ENCODE data around the gene GEMIN4.
A peak's percentile ranks its signal among the peaks of the same experiment; 100 is the strongest.
"Not testable (repeated sequence)": the region's sequence is repeated elsewhere in the genome, so short reads cannot be mapped to it uniquely, and the experiment has no call there.

Gene GEMIN4

DNA sequence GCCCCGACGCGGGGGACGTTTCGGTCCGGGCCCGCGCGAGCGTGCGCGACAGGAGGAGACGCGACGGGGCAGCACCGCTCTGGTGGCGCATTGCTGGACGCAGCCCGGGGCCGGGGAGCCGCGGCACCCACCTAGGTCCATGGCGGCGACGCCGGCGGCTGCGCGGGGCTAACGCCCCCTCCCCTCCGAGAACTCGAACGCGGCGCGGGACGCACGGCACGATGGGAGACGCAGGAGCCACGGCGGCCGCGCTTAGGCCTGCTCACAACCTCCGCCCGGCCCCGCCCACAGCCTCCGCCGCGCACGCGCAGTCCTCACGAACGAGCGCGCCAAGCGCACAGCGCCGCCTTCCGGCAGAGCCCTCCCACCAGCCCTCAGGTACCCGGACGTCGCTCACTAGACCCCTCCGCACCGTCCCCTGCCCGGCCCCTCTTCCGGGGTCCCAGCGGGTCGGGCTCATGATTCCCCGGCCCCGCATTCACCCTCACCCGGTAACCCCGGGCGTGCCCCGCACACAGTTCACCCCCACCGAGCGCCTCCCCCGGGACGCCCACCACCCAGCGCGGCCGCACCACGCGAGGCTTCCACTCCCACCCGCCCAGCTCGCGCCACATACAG, at the start of gene GEMIN4:
Gene GEMIN4, minus strand, starts transcription at position 263 of the 618 bp plus-strand sequence. Its CDS starts 122 bp downstream, at position 141.
- DNase-seq (ENCODE audit: low spot score), result peak; percentile 99

GRCh38 chr17:801660-802059, 49.6 kb upstream of the GEMIN4 start:
- no peak for DNase-seq (ENCODE audit: low spot score)

- DNase-seq (ENCODE audit: low spot score), result no peak
Measured at GRCh38 chr17:800446-801242, 48.6 kb upstream of the GEMIN4 start.

GRCh38 chr17:799261-799660, 47.2 kb upstream of the GEMIN4 start:
- DNase-seq (ENCODE audit: low spot score), result no peak

- no peak for DNase-seq (ENCODE audit: low spot score)
Measured at GRCh38 chr17:798246-798645, 46.2 kb upstream of the GEMIN4 start.

- DNase-seq (ENCODE audit: low spot score), result no peak
Measured at GRCh38 chr17:797236-797840, 45.3 kb upstream of the GEMIN4 start.

- no peak for DNase-seq (ENCODE audit: low spot score)
Measured at GRCh38 chr17:796609-797008, 44.5 kb upstream of the GEMIN4 start.

- DNase-seq (ENCODE audit: low spot score), result no peak
Measured at GRCh38 chr17:795721-796120, 43.7 kb upstream of the GEMIN4 start.

GRCh38 chr17:795276-795675, 43.2 kb upstream of the GEMIN4 start:
- no peak for DNase-seq (ENCODE audit: low spot score)

DNA sequence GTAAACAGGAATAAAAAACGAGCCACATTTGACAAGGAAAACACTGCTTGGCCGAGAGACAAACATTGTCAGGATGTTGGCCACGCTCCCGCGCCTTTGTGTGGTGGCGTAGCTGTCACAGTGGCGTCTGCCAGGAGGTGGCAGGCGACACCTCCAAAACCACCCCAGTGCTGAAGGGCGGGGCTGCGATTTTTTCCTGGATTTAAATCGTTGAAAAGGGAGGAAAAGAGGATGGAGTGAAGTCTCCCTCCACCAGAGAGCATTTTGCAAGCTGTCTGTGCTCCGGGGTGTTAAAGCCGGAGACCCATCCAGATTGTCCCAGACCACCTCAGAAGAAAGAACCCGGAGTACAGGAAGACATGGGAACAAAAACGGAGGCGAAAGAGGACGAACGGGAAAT, 42.8 kb upstream of the GEMIN4 start:
- DNase-seq (ENCODE audit: low spot score), result peak; percentile 88

DNA sequence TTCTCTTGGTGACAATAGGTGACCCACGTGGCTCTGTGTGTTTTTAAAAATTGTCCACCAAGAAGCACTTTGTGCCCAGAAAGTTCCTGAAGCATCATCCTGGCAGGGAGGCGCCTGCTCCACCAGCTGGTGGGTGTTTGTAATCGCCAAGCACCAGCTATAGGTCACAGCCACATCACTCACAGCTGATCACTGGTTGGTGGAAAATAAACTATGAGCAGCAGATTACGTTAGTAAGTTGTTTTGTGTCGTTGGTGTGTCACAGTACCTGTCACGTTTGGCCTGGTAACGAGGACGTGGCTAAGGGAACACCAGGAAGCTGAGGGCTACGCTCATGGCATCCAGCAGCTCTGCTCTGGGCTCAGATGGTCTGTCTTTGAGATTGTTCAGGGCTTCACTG, 40.2 kb upstream of the GEMIN4 start:
- DNase-seq (ENCODE audit: low spot score), result no peak

DNA sequence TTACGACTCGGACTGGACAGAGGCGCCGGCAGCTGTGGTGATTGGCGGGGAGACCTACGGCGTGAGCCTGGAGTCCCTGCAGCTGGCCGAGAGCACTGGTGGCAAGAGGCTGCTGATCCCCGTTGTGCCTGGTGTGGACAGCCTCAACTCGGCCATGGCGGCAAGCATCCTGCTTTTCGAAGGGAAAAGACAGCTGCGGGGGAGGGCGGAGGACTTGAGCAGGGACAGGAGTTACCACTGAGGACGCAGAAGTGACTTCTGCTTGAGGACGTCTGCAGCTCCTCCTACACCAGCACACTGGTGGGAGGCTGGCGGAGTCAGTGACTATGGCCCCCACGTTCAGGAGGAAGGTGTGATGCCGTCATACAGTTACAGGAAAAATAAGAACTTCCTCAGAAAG, 39.8 kb upstream of the GEMIN4 start:
- no peak for DNase-seq (ENCODE audit: low spot score)

DNA sequence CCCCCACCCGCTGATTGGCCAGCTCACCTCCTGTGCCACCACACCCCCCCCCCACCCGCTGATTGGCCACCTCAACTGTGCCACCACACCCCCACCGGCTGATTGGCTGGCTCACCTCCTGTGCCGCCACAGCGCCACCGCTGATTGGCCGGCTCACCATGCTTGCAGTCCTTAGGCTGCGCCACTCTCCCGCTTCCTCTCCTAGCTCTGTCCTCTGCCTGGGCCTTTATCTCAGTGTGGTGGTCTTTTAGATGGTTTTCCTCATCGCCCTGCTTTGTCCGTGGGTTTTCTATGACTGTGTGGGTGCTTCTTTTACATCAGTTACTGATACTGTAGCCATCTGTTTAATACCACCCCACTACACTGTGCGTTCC, 38.8 kb upstream of the GEMIN4 start:
- peak; percentile 6 for DNase-seq (ENCODE audit: low spot score)

GRCh38 chr17:789931-790873, 38.1 kb upstream of the GEMIN4 start:
- DNase-seq (ENCODE audit: low spot score), result peak; percentile 10

GRCh38 chr17:789160-789840, 37.2 kb upstream of the GEMIN4 start:
- no peak for DNase-seq (ENCODE audit: low spot score)

- no peak for DNase-seq (ENCODE audit: low spot score)
Measured at GRCh38 chr17:788551-788950, 36.5 kb upstream of the GEMIN4 start.

DNA sequence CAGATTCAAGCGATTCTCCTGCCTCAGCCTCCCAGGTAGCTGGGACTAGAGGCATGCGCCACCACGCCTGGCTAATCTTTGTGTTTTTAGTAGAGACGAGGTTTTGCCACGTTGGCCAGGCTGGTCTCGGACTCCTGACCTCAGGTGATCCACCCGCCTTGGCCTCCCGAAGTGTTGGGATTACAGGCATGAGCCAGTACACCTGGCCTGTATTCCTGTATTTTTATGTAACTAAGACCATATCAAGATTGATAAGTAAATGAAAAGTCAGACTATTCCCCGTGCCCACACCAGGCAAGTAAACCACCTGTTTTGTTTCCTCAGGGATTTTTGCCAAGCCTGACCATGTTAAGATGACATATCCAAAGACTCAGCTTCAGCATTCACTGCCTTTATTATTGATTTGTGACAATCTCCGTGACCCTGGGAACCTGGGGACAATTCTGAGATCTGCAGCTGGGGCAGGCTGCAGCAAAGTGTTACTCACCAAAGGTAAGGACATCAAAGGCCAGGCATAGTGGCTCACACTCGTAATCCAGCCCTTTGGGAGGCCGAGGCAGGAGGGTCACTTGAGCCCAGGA, 35.7 kb upstream of the GEMIN4 start:
- DNase-seq (ENCODE audit: low spot score), result no peak

DNA sequence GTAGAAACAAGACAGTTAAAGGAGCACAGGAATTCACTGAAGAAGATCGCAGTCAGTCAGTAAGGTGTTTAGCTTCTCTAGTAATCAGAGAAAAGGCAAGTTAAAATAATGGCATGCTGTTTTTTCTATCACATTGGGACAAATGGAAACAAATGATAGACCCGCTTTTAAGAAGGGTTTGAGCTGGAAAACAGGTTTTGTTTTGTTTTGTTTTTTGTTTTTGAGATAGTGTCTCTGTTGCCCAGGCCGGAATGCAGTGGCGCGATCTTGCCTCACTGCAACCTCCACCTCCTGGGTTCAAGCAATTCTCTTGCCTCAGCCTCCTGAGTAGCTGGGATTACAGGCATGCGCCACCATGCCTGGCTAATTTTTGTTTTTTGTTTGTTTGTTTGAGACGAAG, 33.8 kb upstream of the GEMIN4 start:
- DNase-seq (ENCODE audit: low spot score), result not testable (repeated sequence)

GRCh38 chr17:784143-784542, 32.1 kb upstream of the GEMIN4 start:
- DNase-seq (ENCODE audit: low spot score), result peak; percentile 22

DNA sequence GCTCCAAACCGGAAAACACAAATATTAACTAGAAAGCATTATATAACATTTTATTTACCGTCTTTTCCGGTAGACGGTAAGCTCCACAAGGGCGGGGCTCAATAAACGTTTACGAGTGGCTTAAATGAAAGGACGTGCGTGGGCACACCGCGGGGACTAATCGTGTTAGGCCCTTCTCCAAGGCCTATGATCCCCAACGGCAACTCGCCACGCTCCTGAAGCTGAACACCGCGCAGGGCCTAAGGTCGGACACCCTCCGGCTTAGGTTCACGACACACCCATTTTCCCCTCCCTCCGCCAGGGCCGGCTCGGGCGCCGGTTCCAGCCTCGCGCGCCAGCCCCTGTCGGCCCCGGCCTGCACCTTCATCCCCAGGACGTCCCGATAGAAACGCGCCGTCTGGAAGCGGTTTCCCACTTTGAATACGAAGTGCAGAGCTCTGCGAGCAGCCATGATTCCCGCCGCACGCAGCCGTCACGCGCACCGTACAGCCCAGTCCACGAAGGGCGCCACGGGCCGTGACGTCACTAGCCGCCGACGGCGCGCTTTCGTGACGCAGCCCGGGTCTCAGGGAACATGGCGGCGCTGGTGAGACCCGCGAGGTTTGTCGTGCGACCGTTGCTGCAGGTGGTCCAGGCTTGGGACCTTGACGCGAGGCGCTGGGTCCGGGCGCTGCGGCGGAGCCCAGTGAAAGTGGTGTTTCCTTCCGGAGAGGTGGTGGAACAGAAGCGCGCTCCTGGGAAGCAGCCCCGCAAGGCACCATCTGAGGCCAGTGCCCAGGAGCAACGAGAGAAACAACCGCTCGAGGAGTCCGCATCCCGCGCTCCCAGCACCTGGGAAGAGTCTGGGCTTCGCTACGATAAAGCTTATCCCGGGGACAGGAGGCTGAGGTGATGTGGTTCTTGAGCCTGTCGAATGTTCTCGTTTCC, 30.0 kb upstream of the GEMIN4 start, which contains the start of the genes GLOD4 and MRM3:
Gene GLOD4, minus strand, starts transcription at position 476 of the 927 bp plus-strand sequence. Its CDS starts 25 bp downstream, at position 451.
Gene MRM3, plus strand, starts transcription at position 549 of the 927 bp plus-strand sequence. Its CDS starts 26 bp downstream, at position 575.
- peak; percentile 98 for DNase-seq (ENCODE audit: low spot score)

Data from AG08396 (cell line).